ENCODE data around the gene NT5DC1. TPM values are rescaled to one million over a fixed set of nuclear protein-coding genes. Genes with fewer than 3 reads are reported as not detected.

NT5DC1 gene
- total RNA-seq, 4 donors from 2014 or later = 5.0 to 34.5 (median 21.0) TPM

- Histone ChIP-seq H3K4me3 (no peak overlapping the region), H3K36me3 (peaks cover 0 to 8% (median 0%) of the 10 kb centered on the region in 3 donors), H3K27ac (no peak overlapping the region), H3K9me3 (no peaks in the 10 kb centered on the region), H3K27me3 (no peaks in the 10 kb centered on the region), H3K4me1 (no peaks in the 10 kb centered on the region)
- TF ChIP-seq POLR2A (IDR thresholded peaks at IDR 0.05) (no peak), CTCF (IDR thresholded peaks at IDR 0.05) (no peak)
- DNase-seq = no peak
Observed at GRCh38 chr6:116244284-116244683, 143.6 kb downstream of the NT5DC1 start.

DNA sequence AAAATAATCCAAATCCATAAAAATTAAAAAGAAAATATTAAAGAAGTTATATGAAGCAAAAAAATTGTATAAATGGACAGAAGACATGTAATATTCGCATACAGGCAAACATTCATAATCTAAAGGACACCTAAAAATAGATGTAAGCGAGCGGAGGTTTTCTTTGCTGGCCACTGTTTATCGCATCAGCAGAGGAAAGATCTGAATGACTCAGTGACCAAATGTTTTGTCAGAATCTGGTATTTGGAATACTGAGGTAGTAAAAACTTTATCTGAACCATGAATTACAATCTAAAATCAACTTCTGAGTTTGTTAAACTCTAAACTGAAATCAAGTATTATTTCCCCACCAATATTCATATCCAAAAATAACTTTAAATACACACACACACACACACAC is 145.4 kb downstream of the NT5DC1 start:
- DNase-seq = no peak
- no peaks in the 10 kb centered on the region for H3K36me3 ChIP-seq
- H3K27ac ChIP-seq = no peak overlapping the region
- no peak for TF ChIP-seq CTCF (IDR thresholded peaks at IDR 0.05)
- TF ChIP-seq POLR2A (IDR thresholded peaks at IDR 0.05) = no peak
- H3K4me3 ChIP-seq = no peak overlapping the region
- no peaks in the 10 kb centered on the region for H3K9me3 ChIP-seq
- no peaks in the 10 kb centered on the region for H3K27me3 ChIP-seq
- peaks cover 0 to 9% (median 0%) of the 10 kb centered on the region in 4 donors for H3K4me1 ChIP-seq

- peaks cover 0 to 21% (median 3%) of the 10 kb centered on the region in 4 donors for H3K4me1 ChIP-seq
- DNase-seq = no peak
- no peak for TF ChIP-seq POLR2A (IDR thresholded peaks at IDR 0.05)
- no peak for TF ChIP-seq CTCF (IDR thresholded peaks at IDR 0.05)
- no peaks in the 10 kb centered on the region for H3K36me3 ChIP-seq
- H3K9me3 ChIP-seq = no peaks in the 10 kb centered on the region
- no peak overlapping the region for H3K4me3 ChIP-seq
- H3K27me3 ChIP-seq = no peaks in the 10 kb centered on the region
- H3K27ac ChIP-seq = no peak overlapping the region
Observed at GRCh38 chr6:116247285-116247684, 146.6 kb downstream of the NT5DC1 start.

- no peak for DNase-seq
- Histone ChIP-seq H3K9me3 (no peaks in the 10 kb centered on the region), H3K27ac (no peak overlapping the region), H3K27me3 (no peaks in the 10 kb centered on the region), H3K36me3 (no peaks in the 10 kb centered on the region), H3K4me1 (peaks cover 0 to 32% (median 7%) of the 10 kb centered on the region in 4 donors), H3K4me3 (no peak overlapping the region)
- no peak for TF ChIP-seq POLR2A (IDR thresholded peaks at IDR 0.05)
- no peak for TF ChIP-seq CTCF (IDR thresholded peaks at IDR 0.05)
Observed at GRCh38 chr6:116248577-116248976, 147.9 kb downstream of the NT5DC1 start.

DNA sequence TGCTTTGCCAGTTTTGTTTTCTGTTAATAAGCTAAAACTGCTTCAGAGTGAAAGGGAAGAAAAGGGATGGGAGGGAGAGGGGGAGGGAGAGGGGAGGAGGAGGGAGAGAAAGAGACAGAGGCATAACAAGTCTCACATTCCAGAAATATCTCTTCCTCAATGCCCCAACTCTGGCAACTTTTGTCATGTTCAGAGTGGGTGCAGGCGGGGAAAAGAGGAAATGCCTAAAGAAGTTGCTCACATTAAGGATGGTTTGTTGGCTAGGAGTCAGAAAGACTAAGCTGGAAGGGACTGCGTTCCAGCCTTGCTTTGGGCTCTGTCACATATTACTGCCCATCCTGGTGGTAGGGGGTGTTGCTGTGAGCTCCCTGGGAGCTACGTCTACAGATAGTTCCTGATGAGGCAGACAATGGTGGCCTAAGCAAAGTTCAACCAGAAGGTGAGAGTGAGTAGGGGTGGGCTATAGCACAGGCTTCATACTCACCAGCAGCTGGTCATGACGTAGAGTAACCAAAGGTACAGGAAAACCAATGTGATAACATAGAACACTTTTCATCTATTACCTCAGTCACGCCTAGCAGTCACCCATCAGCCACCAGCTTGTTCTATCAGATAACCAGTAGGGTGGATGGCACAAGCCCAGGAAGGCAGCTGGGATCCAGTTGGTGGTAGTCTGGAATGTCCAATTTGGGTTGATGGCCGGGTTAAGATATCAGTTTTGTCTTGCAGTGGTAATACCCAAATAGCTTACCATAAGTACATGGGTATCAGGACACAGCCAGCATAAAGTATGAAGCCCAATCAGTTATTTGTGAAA is 151.1 kb downstream of the NT5DC1 start:
- no peaks in the 10 kb centered on the region for H3K36me3 ChIP-seq
- no peak for TF ChIP-seq CTCF (IDR thresholded peaks at IDR 0.05)
- no peak for TF ChIP-seq POLR2A (IDR thresholded peaks at IDR 0.05)
- peaks cover 3 to 45% (median 7%) of the 10 kb centered on the region in 4 donors for H3K4me1 ChIP-seq
- no peaks in the 10 kb centered on the region for H3K27me3 ChIP-seq
- H3K27ac ChIP-seq = no peak overlapping the region
- H3K9me3 ChIP-seq = no peaks in the 10 kb centered on the region
- H3K4me3 ChIP-seq = no peak overlapping the region
- DNase-seq = no peak

Measured in Peyer's patch (tissue), 4 donors.